RKO (cell line): ENCODE results near the gene SIGLEC12.
"Not testable (repeated sequence)": the region's sequence is repeated elsewhere in the genome, so short reads cannot be mapped to it uniquely, and the experiment has no call there.

Experiments
- DNase-seq: peaks from one replicate; pipeline ENCODE4 v3.0.0-alpha.2; 2016; ENCODE audit warnings: low spot score

The SIGLEC12 gene

DNA sequence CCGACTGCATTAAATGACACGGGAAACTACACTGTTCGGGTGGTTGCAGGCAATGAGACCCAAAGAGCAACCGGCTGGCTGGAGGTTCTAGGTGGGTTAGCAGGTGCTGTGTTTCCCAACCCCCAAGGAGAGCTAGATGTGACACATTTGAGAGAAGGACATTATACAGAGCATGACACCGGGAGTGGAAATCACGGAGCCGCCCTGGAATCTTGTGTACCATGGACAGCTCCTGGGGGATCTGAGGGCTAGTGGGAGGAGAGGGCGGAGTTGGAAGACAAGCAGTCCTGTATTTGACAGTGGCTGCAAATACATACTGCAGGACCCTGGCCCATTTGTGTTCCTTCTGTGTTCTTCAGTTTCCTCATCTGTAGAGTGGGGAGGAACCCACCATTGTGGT lies 21.0 kb downstream of the SIGLEC12 start:
- DNase-seq = peak; percentile 32

- no peak for DNase-seq
Measured at GRCh38 chr19:51479531-51480331, 21.9 kb downstream of the SIGLEC12 start.

DNA sequence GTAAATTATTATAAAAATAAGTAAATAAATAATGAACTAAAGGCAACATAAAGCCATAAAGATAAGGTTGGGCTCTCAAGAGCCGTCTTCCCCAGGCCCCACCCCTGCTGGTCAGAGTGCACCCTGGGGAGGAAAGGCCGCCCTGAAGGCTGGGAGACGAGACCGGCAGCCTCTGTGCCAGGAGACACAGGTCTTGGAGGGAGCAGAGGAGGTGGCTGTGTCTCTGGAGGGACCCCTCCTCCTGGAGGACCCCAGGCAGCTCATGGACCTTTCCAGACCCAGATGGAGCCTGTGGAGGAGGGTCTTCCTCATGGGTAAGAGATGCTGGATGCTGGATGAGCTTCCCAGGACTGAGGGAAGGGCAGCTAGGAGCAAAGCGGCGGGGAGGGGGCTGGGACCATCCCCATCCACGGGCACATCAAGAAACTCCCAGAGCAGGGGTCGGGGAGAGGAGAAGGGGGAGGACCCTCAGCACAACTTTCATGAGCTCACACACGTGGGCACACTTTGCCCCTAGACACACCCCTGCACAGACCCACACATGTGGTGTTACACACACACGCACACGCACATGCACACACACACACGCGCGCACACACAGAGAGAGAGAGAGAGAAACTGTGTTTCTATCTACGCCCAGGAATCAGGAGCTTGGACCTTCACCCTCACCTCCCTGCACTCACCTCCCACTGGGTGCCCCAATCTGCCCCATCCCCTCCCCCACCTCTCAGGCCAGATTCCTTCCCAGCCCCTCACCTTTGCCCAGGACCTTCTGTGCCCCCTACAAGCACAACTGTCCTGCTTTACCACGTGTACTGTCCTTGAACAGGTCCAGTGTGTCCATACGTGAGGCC lies 23.0 kb downstream of the SIGLEC12 start, which contains the start of gene CEACAM18:
Gene CEACAM18, plus strand, starts transcription at position 159 of the 854 bp plus-strand sequence.
- no peak for DNase-seq

- no peak for DNase-seq
Measured at GRCh38 chr19:51477344-51477743, 24.3 kb downstream of the SIGLEC12 start.

DNA sequence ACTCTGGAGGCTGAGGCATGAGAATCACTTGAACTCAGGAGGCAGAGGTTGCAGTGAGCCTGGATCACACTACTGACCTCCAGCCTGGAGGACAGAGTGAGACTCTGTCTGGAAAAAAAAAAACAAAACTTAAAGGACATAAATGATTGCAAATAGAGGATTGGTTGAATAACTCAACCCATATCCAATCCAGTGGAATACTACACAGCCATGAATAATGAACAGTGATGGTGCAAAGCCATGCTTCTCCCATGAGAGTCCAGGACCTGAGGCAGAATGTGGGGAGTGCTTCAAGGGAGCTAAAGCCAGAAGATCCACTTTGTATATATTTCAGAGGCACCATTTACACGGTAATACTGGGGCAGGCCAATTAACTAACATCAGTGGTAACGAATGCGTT lies 25.4 kb downstream of the SIGLEC12 start:
- DNase-seq = no peak

GRCh38 chr19:51473009-51473707 lies 28.4 kb downstream of the SIGLEC12 start:
- peak; percentile 67 for DNase-seq

DNA sequence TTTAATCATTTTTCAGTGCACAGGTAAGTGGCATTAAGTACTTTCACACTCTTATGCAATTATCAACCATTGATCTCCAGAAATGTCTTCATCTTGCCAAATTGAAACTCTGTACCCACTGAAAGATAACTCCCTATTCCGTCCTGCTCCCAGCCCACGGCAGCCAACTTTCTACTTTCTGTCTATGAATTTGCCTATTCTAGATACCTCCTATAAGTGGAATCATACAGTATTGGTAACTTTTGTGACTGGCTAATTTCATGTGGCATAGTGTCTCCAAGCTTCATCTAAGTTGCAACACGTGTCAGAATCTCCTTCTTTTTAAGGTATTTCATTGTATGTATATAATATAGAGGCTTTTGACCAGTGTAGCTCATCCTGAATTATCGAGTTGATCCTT lies 29.0 kb downstream of the SIGLEC12 start:
- DNase-seq = no peak

GRCh38 chr19:51471527-51471926 lies 30.1 kb downstream of the SIGLEC12 start:
- DNase-seq = no peak

DNA sequence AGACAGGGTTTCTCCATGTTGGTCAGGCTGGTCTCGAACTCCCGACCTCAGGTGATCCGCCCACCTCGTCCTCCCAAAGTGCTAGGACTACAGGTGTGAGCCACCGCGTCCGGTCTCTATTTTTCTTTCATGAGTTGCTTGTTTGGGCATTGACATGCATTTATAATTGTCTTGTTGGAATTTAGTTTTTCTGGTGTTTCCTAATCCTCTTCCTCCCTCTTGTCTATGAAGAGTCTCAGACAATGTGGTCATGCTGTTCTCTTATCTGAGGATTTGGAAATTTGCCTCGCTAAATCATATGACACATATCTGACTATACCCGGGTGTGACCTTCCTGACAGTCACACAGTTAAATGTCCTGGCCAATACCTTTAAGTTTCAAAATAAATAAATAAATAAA lies 30.6 kb downstream of the SIGLEC12 start:
- no peak for DNase-seq

DNA sequence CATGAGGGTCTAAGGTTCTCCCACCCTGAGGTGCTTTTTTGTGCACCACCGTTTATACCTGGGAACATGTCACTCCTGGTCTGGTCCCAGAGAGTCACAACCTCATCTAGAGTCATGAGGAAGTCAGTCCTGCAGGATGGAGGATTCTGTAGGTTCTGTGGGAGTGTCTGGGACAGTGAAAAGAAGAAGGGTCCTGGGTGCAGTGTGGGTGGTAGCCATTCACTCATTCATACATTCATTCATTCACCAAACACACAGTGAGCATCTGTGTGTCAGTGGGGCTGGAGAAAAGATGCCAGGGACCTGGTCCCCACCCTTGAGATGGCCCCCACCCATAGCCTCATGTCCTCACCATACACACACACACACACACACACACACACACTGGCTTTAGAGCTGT lies 32.0 kb downstream of the SIGLEC12 start:
- no peak for DNase-seq

- DNase-seq = no peak
Measured at GRCh38 chr19:51469162-51469561, 32.4 kb downstream of the SIGLEC12 start.

- no peak for DNase-seq
Measured at GRCh38 chr19:51468545-51468920, 33.1 kb downstream of the SIGLEC12 start.

- DNase-seq = no peak
Measured at GRCh38 chr19:51467864-51468544, 33.6 kb downstream of the SIGLEC12 start.

DNA sequence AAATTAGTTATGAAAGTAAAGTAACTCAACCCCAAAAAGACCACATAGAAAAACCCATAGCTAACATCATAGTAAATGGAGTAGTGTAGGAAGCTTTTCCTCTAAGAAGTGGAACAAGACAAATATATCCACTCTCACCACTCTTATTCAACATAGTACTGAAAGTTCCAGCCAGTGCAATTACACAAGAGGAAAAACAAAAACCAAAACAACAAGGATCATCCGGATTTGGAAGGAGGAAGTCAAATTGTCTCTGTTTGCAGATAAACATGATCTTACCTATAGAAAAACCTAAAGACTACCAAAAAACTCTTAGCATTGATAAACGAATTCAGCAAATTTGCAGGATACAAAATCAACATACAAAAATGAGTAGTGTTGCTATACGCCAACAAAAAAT lies 34.9 kb downstream of the SIGLEC12 start:
- no peak for DNase-seq

- not testable (repeated sequence) for DNase-seq
Measured at GRCh38 chr19:51463976-51464581, 37.5 kb downstream of the SIGLEC12 start.

DNA sequence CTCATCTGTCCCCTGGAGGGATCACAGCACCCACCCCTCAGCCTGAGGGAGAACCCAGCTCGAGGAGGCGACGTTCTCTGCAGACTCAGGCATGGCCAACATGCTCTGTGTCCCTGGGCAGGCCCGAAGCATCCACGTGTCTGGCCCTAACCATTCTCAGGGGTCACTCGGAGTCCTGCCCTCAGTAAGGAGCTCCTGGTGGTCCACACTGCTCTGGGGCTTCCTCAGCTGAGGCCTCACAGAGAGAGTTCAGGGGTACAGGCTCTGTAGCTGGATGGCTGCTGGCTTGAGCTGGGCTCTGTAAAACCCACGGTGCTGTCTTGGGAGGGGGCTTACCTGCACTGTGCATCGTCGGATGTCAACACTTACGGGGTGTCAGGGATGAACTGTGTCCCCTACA lies 38.9 kb downstream of the SIGLEC12 start:
- no peak for DNase-seq

DNA sequence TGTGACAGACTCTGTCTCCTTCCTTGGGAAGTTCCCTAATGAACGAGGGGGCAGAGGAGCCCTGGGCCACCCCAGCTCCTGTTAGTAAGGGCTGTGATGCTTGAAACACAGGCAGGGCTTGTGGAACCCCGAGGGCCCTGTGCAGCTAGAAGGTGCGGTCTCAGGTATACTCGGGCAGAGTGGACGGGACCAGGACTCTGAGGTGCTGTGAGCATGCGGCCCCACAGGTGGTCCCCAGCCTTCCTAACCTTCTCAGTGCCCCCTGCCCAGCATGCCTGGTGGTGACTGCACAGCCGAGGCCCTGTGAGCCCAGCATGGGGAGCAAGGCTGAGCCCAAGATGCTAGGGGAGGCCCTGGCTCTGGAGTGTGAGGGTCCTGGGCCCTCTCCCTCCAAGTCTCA lies 39.3 kb downstream of the SIGLEC12 start:
- no peak for DNase-seq

DNA sequence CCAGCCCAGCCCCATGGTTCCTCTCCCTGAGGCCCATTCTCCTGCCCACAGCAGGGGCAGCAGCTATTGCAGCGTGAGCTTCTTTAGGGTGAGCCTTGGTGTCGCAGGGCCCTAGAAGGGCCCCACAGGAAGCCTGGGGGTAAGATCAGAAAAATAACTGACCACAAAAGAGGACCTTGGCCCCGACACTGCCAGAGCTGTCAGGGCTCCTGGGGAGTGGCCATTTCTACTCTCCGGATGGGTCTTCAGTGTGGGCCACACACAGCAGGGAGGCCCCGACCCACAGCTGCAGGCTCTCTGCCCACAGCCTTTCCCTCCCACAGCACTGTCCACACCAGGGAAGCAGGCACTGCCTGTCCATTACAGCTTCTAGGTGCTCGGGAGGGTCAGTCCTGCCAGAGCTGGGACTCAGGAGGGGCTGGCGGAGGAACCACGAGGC lies 39.9 kb downstream of the SIGLEC12 start:
- DNase-seq = no peak

DNA sequence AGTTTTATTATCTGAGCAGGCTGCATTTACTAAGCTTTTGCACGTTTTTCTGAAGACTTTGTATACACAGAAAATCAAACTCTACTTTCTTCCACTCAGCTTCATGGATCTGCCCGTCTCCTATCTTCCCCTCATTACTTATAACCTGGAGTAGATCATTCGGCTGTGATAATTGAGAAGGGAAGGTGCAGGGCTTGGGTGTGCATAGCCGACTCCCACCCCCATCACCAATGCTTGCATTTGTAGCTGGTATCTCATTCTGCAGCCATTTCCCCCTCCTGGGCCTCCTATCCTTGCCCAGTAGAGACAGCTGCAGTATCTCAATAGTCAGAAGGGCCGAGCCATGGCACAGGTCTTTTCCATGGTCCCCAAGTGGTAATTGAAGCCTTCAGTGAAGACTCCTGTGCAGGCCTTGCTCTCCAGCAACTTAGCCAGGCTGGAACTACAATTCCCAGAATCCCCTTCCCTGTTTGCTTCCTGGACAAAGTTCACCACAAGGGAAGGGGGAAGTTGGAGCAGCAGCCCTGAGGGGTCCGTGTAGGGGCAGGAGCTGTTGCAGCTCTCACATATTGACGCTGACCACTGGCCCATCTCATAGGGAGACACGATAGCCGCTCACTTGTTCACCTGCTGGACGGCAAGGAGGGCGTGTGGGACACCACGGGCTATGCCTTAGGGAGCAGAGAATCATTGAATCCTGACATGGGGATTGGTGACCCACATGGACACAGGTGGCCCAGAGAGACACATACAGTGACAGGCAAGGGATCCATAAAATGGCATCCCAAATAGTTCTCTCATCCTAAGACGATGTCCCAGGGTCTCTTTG lies 41.2 kb downstream of the SIGLEC12 start:
- DNase-seq = no peak

DNA sequence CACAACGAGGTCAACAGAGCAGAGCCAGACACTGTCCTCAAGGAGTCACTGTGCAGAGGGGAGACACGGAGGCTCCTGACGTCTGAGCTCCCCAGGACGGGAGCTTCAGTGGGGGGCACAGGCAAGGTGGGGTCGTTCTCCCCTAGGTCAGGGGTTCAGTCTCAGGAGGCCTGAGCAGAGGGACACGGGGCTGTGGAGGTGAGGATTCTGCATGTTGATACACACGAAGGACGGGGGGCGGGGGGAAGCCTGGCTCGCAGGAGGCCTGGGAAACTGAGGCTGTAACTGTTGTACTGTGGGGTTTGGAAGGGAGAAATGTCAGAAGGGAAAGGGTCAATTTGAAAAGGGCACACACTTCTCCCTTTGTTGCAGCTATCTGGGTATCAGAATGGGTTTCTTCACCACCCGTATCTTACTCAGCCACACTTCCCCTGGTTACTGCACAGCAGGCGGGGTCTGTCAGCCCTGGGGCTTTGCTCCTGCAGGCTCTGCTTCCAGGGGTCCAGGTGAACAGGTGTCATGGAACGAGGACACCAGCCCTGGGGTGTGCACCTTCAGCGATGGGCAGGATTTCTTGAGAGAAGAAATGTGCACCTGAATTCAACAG lies 42.6 kb downstream of the SIGLEC12 start:
- no peak for DNase-seq
